Umbilical cord (tissue), 2 donors: ENCODE data around the gene GTF3A. TPM values are rescaled to one million over a fixed set of nuclear protein-coding genes. Genes with fewer than 3 reads are reported as not detected.

Experiments used
- DNase-seq: peaks from one replicate; pipeline ENCODE4 v3.0.0-alpha.2; 2015; ENCODE audit warnings: low spot score
- total RNA-seq: library from RNA; depleted of rRNA; stranded (reverse); fragments of >200 nt; gene quantifications from one replicate; pipeline ENCODE4 v1.2.3, GENCODE V29; 2014; ENCODE audit warnings: low replicate concordance; ENCODE audit not compliant: insufficient read depth

GTF3A gene
- total RNA-seq, 1 donor from 2014 or later, result 79.7 TPM

DNA sequence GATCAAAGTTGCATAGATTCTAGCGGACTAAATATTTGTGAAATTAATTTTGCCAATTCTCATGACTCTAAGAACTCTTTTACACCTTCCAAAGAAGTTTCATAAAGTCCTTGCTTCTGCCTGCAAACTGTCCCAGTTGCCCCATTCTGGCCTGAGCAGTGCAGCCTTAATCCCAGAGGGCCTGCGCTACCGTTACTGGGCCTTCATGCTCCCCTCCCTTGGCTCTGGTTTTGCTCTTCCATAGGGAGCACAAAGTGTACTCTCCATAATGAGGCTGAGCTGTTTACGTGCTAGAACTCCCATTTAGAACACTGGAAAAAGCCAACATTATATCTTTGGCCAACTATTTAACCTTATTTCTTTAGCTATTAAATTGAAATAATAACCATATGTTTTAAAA is 23.9 kb downstream of the GTF3A start:
- no peak for DNase-seq

GRCh38 chr13:27449081-27449603 is 24.7 kb downstream of the GTF3A start:
- no peak for DNase-seq

GRCh38 chr13:27449936-27450828 is 25.8 kb downstream of the GTF3A start, which contains the start of gene MTIF3:
Gene MTIF3, minus strand, starts transcription at chr13:27450564. Its CDS starts 10,116 bp downstream, at chr13:27440448.
- peak; percentile 94 for DNase-seq

GRCh38 chr13:27450921-27451471 is 26.6 kb downstream of the GTF3A start:
- DNase-seq, result peak; percentile 35

DNA sequence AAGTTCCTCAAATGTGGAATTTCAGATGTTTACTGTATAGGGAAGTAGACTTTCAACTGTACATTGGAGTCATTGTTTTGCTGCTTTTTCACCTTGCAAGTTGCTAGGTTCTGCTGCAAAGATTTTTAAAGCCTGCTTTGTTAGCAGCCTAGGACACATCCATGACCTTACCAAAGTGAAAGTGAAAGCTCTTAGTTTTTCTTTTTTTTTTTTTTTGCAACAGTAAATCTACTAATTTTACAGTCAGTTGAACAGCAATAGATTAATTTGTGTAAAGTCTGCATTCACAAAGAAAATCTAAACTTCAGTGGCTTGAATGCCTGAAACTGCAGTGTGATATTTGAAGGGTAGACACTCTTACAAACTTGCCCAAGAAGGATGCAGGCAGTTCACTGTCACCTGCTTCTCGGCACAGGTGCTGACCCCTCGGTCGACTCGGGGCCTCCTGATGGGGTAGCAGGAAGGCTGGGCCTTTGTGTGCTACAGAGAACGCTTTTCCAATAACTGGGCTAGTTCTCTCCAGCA is 31.0 kb downstream of the GTF3A start:
- DNase-seq, result no peak

DNA sequence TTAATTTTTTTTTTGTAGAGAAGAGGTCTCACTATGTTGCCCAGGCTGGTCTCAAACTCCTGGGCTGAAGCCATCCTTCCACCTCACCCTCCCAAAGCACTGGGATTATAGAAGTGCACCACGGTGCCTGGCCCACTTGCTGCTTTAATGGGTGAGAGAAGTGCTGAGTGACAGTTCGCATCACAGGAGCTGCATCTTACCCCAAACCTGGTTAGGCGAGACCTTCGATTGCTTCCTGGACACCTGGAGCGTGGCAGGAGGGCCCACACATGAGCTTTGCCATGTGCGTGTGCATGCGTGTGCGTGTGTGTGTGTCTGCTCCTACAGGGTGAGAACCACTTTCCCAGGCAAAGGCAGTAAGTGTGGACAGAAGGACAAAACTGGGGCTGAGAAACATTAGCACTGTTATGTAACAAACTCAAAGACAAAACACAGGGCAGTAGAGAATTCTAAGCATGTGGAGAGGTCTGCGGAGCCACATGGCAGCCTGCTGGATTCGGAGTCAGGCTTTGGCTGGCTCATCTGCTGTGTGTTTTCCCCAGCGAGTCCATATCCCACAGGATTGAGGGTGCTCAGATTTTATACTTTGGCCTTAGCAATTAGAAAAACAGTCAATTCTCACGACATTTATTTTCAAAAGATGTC is 37.6 kb downstream of the GTF3A start:
- DNase-seq, result peak; percentile 51

DNA sequence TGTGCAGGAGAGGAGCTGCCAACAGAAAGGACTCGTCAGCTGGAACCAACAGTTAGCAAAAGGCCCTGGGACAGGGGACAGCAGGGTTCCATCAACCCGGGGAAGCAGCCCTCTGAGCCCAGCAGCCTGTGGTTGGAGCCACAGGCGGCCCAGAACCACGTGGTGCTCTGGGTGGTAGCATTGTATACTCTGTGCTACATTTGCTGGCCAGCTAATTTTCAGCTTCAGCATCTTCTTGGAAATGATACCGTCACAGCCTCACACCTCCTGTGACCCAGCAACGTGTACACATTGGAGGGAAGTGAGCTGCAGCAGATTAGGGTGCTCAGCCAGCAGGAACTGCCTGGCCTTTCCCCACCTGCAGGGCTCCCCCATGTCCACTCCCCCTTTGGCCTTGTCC is 39.1 kb downstream of the GTF3A start:
- DNase-seq, result no peak

GRCh38 chr13:27465611-27466010 is 41.2 kb downstream of the GTF3A start:
- DNase-seq, result no peak

DNA sequence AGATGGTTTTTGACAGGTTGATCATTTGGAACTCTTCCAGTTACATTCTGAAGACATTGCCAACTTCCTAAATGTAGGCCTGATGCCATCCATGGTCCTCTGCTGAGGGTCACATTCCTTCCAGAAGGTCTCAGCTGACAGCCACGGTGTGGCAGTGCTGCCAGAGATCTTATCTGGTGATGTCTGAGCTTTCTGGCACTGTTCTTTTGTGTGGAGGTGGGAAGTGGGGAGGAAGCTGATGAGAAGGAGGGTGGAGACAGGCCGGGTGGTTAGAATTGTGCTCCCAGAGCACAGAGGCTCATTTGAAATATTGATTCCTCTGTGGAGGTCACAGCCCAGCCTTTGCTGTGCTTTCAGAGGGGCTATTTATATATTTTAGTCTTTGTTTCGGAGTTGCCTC is 42.1 kb downstream of the GTF3A start:
- no peak for DNase-seq

GRCh38 chr13:27470075-27470820 is 45.8 kb downstream of the GTF3A start:
- DNase-seq, result no peak

GRCh38 chr13:27472441-27472840 is 48.0 kb downstream of the GTF3A start:
- no peak for DNase-seq

GRCh38 chr13:27472941-27473340 is 48.5 kb downstream of the GTF3A start:
- no peak for DNase-seq

- DNase-seq, result no peak
Observed at GRCh38 chr13:27474751-27475268, 50.4 kb downstream of the GTF3A start.

DNA sequence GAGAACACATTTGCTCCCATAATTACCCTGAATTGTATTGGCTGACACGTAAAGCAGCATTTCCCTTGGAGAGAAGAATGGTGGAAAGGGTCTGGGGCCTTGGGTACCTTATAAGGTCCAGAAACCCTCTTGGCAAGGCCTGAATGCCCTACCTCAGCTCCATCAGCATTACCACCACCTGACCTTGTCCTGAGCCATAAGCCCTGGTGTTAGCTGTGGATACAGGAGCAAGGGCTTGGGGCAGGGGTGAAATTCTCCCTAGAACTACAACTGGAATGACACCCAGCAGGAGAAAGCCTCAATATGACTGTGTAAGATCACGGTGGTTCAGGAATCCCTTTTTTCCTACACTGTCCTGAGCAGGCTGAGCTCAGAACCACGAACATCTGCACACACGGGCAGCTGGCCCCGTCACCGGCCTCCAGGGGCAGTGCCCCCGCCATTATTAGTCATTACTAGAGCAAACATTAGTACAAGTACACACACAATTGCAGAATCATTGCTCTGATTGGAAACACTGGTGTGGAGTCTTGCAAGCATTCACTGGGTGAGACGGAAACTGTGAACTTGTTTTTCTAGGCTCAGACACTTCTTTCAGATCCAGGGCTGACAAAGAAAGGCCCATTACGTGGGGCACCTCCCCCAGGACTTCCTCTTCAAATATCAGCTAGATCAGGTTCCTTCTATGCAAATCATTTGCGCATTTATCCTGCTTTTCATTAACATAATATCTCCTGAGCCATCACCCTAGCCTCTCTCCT is 52.7 kb downstream of the GTF3A start:
- DNase-seq, result no peak

- DNase-seq, result no peak
Observed at GRCh38 chr13:27481766-27482165, 57.3 kb downstream of the GTF3A start.

GRCh38 chr13:27482983-27483382 is 58.6 kb downstream of the GTF3A start:
- DNase-seq, result peak; percentile 19

DNA sequence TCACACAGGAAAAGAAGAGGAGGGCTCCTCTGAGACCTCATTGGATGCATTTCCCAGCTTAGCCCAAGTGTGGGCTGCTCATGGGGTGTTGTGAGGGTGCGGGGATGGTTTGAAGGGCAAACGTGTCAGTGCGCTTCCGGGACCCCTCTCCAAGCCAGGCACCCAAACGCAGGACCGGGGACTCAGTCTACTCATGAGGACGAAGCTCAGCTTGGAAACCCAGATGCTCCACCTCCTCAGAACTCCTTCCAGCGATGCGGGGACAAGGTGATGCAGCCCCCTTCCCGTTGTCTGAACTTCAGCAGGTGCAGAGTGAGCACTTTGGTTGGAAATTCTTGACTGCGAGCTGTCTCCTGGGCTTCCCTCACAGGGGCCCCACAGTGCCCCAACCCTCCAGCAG is 59.0 kb downstream of the GTF3A start:
- no peak for DNase-seq
